ENCODE results near the gene CTNNA2.

CTNNA2 gene

GRCh38 chr2:80461505-80462197, 948.8 kb downstream of the CTNNA2 start:
- Mint-ChIP-seq H3K27me3 (no peaks in the 10 kb centered on the region), H3K4me3 (no peak overlapping the region), H3K36me3 (no peaks in the 10 kb centered on the region), H3K9me3 (peaks cover 8% of the 10 kb centered on the region), H3K27ac (no peak overlapping the region), H3K4me1 (no peaks in the 10 kb centered on the region)

DNA sequence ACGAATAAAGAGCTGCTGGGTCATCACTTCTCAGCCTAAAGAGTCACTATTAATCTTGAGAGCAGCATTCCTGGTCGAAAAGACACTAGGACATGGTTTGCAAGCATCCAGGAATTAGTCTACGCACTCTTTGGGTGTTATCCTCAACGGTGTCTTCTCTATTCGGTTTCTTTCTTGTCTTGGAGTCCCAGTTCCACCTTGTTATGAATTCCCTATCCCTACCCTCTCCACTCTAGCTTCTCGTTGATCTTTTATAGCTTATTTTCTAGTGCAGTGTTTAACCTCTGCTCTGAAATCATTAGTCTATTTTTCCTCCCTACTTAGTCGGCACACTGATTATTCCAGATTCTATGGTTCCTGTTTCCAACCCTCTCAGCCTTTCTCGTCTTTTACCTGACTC, 949.8 kb downstream of the CTNNA2 start:
- H3K4me3 Mint-ChIP-seq = no peak overlapping the region
- H3K27me3 Mint-ChIP-seq = no peaks in the 10 kb centered on the region
- H3K27ac Mint-ChIP-seq = no peak overlapping the region
- H3K9me3 Mint-ChIP-seq = peaks cover 8% of the 10 kb centered on the region
- H3K4me1 Mint-ChIP-seq = no peaks in the 10 kb centered on the region
- H3K36me3 Mint-ChIP-seq = no peaks in the 10 kb centered on the region

DNA sequence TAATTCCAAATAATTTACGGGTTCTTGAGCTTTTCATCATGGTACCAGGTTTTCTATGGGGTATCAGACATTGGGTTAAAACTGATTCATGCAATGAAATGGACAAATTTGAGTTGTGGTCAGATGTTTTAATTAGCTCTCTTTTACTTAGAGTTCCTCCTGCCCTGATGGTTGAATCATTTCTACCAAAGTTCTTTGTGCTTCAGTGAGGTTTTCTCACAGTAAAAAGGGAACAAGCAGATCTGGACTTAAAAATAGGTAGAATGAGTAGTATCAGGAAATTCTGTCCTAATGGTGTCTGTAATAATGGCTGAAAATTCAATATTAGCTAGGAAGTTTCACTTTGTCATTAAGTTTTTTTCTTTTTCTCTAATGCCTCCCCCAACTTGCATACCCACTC, 951.4 kb downstream of the CTNNA2 start:
- Mint-ChIP-seq H3K27ac (no peak overlapping the region), H3K4me3 (no peak overlapping the region)

DNA sequence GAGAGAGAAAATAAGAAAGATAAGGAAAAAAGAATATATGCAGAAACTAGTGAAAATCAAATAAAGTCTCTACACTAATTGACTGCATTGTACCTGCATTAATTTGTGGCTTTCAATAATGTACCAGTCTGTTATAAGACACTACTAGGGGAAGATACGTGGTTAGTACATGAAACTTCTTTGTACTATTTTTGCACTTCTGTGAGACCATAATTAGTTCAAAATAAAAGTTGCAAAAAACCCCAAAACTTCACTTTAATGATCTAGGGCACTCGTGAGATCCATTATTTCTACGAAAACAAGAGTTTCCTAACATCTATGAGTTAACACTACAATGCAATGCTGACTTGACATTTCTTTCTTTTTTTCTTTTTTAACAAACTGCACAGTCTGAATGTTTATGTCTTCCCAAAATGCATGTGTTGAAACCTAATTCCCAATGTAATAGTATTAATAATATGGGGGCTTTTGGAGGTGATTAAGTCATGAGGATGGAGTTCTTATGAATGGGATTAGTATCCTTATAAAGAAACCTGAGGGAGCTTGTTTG, 954.5 kb downstream of the CTNNA2 start:
- Mint-ChIP-seq H3K4me3 (no peak overlapping the region), H3K9me3 (peaks cover 23% of the 10 kb centered on the region), H3K27me3 (peaks cover 1% of the 10 kb centered on the region), H3K36me3 (no peaks in the 10 kb centered on the region), H3K27ac (no peak overlapping the region), H3K4me1 (no peaks in the 10 kb centered on the region)

More for the DNA sequence above, 951.4 kb downstream of the CTNNA2 start:
- Mint-ChIP-seq H3K4me1 (no peaks in the 10 kb centered on the region), H3K9me3 (peaks cover 8% of the 10 kb centered on the region), H3K36me3 (no peaks in the 10 kb centered on the region), H3K27me3 (no peaks in the 10 kb centered on the region)

DNA sequence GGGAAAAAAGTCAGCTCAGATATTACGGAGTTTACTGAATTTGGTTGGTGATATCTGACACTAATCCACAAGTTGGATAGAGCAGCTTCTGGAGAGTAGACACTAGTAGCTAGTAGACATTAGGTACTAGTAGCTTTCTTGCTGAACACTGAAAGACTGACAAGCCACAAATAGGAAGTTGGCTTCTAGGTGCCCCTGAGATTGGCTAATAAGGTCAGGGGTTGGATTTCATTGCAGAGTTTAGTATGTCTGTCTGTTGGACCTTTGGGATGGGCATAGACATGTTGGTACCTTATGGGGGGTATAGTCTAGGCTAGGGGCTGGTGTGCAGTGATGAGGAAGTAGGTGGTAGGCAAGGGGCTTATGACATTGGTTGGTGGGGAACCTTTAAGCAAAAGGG, 956.6 kb downstream of the CTNNA2 start:
- Mint-ChIP-seq H3K27me3 (peaks cover 1% of the 10 kb centered on the region), H3K27ac (no peak overlapping the region), H3K36me3 (no peaks in the 10 kb centered on the region), H3K9me3 (peaks cover 16% of the 10 kb centered on the region), H3K4me1 (no peaks in the 10 kb centered on the region), H3K4me3 (no peak overlapping the region)

- Mint-ChIP-seq H3K27ac (no peak overlapping the region), H3K27me3 (peaks cover 1% of the 10 kb centered on the region), H3K36me3 (no peaks in the 10 kb centered on the region), H3K4me3 (no peak overlapping the region), H3K9me3 (peaks cover 14% of the 10 kb centered on the region), H3K4me1 (no peaks in the 10 kb centered on the region)
Measured at GRCh38 chr2:80473069-80473468, 960.2 kb downstream of the CTNNA2 start.

DNA sequence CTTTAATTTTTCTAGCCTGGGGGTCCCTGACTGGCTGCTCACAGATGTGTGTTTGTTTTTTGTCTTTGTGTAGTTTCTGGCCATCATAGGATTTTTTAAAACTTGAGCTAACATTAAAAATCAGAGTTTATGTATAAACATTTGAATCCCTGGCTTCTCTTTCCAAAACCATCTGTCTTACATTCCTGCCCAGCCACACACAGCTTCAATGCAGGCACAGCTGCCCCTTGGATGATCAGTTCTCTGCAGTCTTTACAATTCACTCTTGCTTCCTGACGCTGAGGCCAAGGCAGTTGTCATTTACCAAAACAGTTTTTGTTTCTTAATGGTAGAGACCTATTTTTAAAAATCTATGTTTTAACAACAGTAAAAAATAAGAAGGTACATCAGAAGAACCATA, 960.9 kb downstream of the CTNNA2 start:
- H3K27ac Mint-ChIP-seq = no peak overlapping the region
- peaks cover 1% of the 10 kb centered on the region for H3K27me3 Mint-ChIP-seq
- no peak overlapping the region for H3K4me3 Mint-ChIP-seq
- no peaks in the 10 kb centered on the region for H3K4me1 Mint-ChIP-seq
- H3K9me3 Mint-ChIP-seq = peaks cover 14% of the 10 kb centered on the region
- no peaks in the 10 kb centered on the region for H3K36me3 Mint-ChIP-seq

DNA sequence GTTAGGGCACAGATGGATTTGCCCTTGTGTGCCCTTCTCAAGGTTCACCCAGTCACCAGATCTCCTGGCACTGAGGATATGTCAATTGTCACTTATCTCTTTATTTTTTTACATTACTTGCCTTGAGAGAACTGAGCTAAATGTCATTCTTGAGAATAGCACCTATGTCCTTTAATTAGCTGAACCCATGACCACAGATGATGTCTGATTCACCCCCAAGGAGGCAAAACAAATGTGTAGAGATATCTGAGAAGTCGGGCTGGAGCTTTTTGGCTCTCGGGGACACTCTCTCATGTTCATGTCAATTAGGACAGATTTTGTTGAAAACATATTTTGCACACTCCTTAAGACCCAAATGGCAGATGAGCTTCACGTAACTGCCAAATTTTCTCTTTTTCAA, 963.1 kb downstream of the CTNNA2 start:
- Mint-ChIP-seq H3K4me1 (no peaks in the 10 kb centered on the region), H3K27me3 (peaks cover 1% of the 10 kb centered on the region), H3K9me3 (peaks cover 8% of the 10 kb centered on the region), H3K4me3 (no peak overlapping the region), H3K36me3 (no peaks in the 10 kb centered on the region), H3K27ac (no peak overlapping the region)

DNA sequence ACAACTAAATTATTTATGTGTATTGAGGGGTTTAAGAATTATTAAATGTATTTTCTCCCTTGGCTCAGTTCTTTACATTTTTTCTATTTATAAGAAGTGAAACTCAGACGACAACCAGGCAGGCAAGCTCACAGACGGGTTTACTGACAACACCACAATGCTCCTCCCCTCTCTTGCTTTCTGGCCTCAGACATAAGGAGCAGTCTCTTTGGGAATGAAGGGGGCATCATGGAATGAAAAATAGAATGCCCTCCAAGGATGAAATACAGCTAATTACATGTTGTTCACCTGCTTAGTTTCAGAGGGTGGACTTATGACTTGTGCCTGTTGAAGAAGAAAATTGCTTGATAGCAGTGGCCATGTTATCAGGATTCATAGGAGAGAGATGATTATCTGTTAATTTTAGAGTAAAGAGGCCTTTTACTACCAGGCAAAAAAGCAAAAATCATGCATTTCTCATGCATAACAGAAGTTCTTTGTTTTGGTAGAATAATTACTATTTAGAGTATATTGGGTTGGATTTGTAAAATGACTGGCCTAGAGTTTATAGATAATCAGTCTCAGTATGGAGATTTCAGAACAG, 963.8 kb downstream of the CTNNA2 start:
- Mint-ChIP-seq H3K9me3 (peaks cover 1% of the 10 kb centered on the region), H3K36me3 (no peaks in the 10 kb centered on the region), H3K4me3 (no peak overlapping the region), H3K27me3 (no peaks in the 10 kb centered on the region), H3K4me1 (no peaks in the 10 kb centered on the region), H3K27ac (no peak overlapping the region)

GRCh38 chr2:80482276-80482675, 969.4 kb downstream of the CTNNA2 start:
- Mint-ChIP-seq H3K36me3 (no peaks in the 10 kb centered on the region), H3K27me3 (no peaks in the 10 kb centered on the region), H3K4me1 (no peaks in the 10 kb centered on the region), H3K9me3 (peaks cover 3% of the 10 kb centered on the region), H3K27ac (no peak overlapping the region), H3K4me3 (no peak overlapping the region)

DNA sequence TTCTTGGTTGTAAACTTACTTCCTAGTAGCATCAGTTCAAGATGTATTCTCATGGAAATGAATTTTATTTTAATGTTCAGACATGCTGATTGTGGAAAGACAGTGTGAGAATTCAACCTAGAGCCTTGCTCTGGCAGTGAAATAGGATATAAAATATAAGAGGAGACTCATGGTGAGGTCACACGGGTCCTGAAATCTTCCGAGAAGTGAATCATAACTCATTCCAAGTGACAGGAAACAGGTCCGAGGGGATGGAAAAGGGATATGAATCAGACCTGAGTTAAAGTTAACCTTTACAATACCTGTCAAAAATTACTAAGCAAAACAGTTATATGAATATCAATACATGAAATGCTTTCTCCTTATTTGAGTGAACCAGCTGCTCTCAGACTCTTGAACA, 976.9 kb downstream of the CTNNA2 start:
- no peak overlapping the region for H3K27ac Mint-ChIP-seq
- H3K27me3 Mint-ChIP-seq = no peaks in the 10 kb centered on the region
- H3K4me3 Mint-ChIP-seq = no peak overlapping the region
- no peaks in the 10 kb centered on the region for H3K36me3 Mint-ChIP-seq
- no peaks in the 10 kb centered on the region for H3K9me3 Mint-ChIP-seq
- H3K4me1 Mint-ChIP-seq = no peaks in the 10 kb centered on the region

GRCh38 chr2:80490964-80491363, 978.1 kb downstream of the CTNNA2 start:
- no peaks in the 10 kb centered on the region for H3K27me3 Mint-ChIP-seq
- H3K36me3 Mint-ChIP-seq = no peaks in the 10 kb centered on the region
- no peaks in the 10 kb centered on the region for H3K4me1 Mint-ChIP-seq
- no peaks in the 10 kb centered on the region for H3K9me3 Mint-ChIP-seq
- no peak overlapping the region for H3K4me3 Mint-ChIP-seq
- no peak overlapping the region for H3K27ac Mint-ChIP-seq

DNA sequence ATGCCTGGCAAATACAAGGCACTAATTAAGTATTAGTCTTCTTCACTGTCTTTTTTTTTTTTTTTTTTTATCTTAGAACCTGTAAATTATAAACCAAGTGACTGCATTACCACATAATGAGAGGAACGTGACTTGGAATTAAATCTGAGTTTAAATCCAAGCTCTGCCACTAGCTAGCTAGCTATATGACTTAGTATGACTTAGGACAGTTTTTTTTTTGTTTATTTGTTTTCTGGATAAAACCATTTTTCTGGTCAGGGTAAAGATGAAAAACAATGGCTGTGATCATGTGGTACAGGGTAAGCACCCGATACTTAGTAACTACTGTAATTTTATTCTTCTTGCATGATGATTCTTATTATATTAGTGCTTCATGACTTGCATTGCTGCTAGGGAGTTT, 983.5 kb downstream of the CTNNA2 start:
- H3K27ac Mint-ChIP-seq = no peak overlapping the region
- no peaks in the 10 kb centered on the region for H3K27me3 Mint-ChIP-seq
- H3K36me3 Mint-ChIP-seq = no peaks in the 10 kb centered on the region
- no peaks in the 10 kb centered on the region for H3K4me1 Mint-ChIP-seq
- peaks cover 6% of the 10 kb centered on the region for H3K9me3 Mint-ChIP-seq
- H3K4me3 Mint-ChIP-seq = no peak overlapping the region

DNA sequence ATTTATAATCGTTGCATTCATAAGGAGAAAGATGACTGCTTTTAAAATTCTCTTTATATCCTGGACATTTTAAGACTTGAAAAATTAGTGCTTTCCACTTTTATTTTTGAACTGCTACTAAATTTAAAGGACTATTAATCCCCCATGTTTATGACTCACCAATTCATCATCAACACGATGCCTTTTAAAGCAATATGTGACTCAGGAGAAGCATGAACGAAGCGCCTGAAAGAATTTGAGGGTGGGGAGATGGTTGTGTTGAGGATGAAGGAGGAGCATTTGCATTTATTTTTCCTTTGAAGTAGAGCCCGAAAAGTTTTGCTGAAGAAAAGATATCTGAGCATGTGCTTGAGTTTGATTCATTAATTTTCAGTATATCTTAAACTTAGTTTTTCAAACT, 983.9 kb downstream of the CTNNA2 start:
- no peaks in the 10 kb centered on the region for H3K27me3 Mint-ChIP-seq
- no peak overlapping the region for H3K27ac Mint-ChIP-seq
- no peak overlapping the region for H3K4me3 Mint-ChIP-seq

GRCh38 chr2:80499095-80499494, 986.2 kb downstream of the CTNNA2 start:
- H3K9me3 Mint-ChIP-seq = peaks cover 6% of the 10 kb centered on the region
- no peaks in the 10 kb centered on the region for H3K27me3 Mint-ChIP-seq
- no peaks in the 10 kb centered on the region for H3K36me3 Mint-ChIP-seq
- no peaks in the 10 kb centered on the region for H3K4me1 Mint-ChIP-seq
- no peak overlapping the region for H3K4me3 Mint-ChIP-seq
- H3K27ac Mint-ChIP-seq = no peak overlapping the region

More for the DNA sequence above, 983.9 kb downstream of the CTNNA2 start:
- H3K36me3 Mint-ChIP-seq = no peaks in the 10 kb centered on the region
- H3K9me3 Mint-ChIP-seq = peaks cover 6% of the 10 kb centered on the region
- H3K4me1 Mint-ChIP-seq = no peaks in the 10 kb centered on the region

GRCh38 chr2:80501874-80502624, 989.2 kb downstream of the CTNNA2 start:
- Mint-ChIP-seq H3K27ac (no peak overlapping the region), H3K4me1 (no peaks in the 10 kb centered on the region), H3K9me3 (no peaks in the 10 kb centered on the region), H3K27me3 (no peaks in the 10 kb centered on the region), H3K4me3 (no peak overlapping the region), H3K36me3 (no peaks in the 10 kb centered on the region)

Measured in activated naive CD4-positive, alpha-beta T cell treated with anti-CD3 and anti-CD28 coated beads, Interleukin-2, amount 50 U/mL, for 24 hours (primary cell).